Spinal cord (tissue), 4 donors: ENCODE measurements around the gene FCF1. TPM values are rescaled to one million over a fixed set of nuclear protein-coding genes. Genes with fewer than 3 reads are reported as not detected.

Source experiments
- polyA plus RNA-seq, 2 donors: library from polyadenylated mRNA; unstranded; fragments of 120-200 nt; gene quantifications; one replicate each; pipeline ENCODE4 v1.2.1, GENCODE V29; 2013; ENCODE audit not compliant: insufficient read length in 2 of 2
- small RNA-seq: library from RNA; depleted of rRNA; stranded (forward); fragments of <200 nt; gene quantifications from one replicate; pipeline ENCODE3, GENCODE V24; 2014; ENCODE audit warnings: low replicate concordance
- total RNA-seq, 2 donors: library from RNA; depleted of rRNA in 1 of 2; stranded (reverse); fragments of 120-200 nt in 1 of 2; fragments of >200 nt in 1 of 2; gene quantifications; one replicate each; pipeline versions ENCODE4 v1.2.3 to v1.2.4, GENCODE V29; 2013 to 2014

Gene FCF1
- total and polyA plus RNA-seq, 4 donors: 23.3 to 42.3 (median 35.1) TPM

Small RNA genes within 50 kb of the gene (small RNA-seq; reads per million reads assigned to genes)
- not detected for gene RF00409

Other genes with a start within 250 kb of the FCF1 start
- gene NPC2, start 219.8 kb upstream of the FCF1 start, total RNA-seq: 100 to 1,000 TPM in 1 of 2 donors, 10 to 100 TPM in 1; 76.8 to 174 TPM
- gene NPC2, start 219.8 kb upstream of the FCF1 start, polyA plus RNA-seq: 10 to 100 TPM; 80.9 to 92.5 TPM
- 10 to 100 TPM; 21.1 to 41.0 TPM for gene ISCA2, start 219.4 kb upstream of the FCF1 start, total RNA-seq
- 10 to 100 TPM; 32.3 to 35.1 TPM for gene ISCA2, start 219.4 kb upstream of the FCF1 start, polyA plus RNA-seq
- gene LTBP2, start 100.9 kb upstream of the FCF1 start, total RNA-seq: 10 to 100 TPM; 20.8 to 23.9 TPM
- 1 to 10 TPM; 2.2 to 6.3 TPM for gene LTBP2, start 100.9 kb upstream of the FCF1 start, polyA plus RNA-seq
- gene AREL1, start 64 bp upstream of the FCF1 start, total RNA-seq: 10 to 100 TPM; 35.6 to 43.2 TPM
- gene AREL1, start 64 bp upstream of the FCF1 start, polyA plus RNA-seq: 10 to 100 TPM; 49.3 to 54.7 TPM
- gene YLPM1, start 50.2 kb downstream of the FCF1 start, total RNA-seq: 10 to 100 TPM; 59.7 to 92.7 TPM
- gene YLPM1, start 50.2 kb downstream of the FCF1 start, polyA plus RNA-seq: 10 to 100 TPM; 88.0 to 99.2 TPM
- under 1 TPM in 1 of 2 donors, not detected in 1; 0.06 TPM for gene PROX2, start 163.0 kb downstream of the FCF1 start, total RNA-seq
- 1 to 10 TPM; 1.3 to 3.9 TPM for gene PROX2, start 163.0 kb downstream of the FCF1 start, polyA plus RNA-seq
- gene DLST, start 168.8 kb downstream of the FCF1 start, total RNA-seq: 10 to 100 TPM; 47.7 to 57.7 TPM
- gene DLST, start 168.8 kb downstream of the FCF1 start, polyA plus RNA-seq: 10 to 100 TPM; 74.0 to 86.2 TPM
- gene RPS6KL1, start 210.1 kb downstream of the FCF1 start, total RNA-seq: 10 to 100 TPM; 15.9 to 22.0 TPM
- gene RPS6KL1, start 210.1 kb downstream of the FCF1 start, polyA plus RNA-seq: 10 to 100 TPM; 55.3 to 69.1 TPM
- 10 to 100 TPM in 1 of 2 donors, 1 to 10 TPM in 1; 5.7 to 23.0 TPM for gene PGF, start 242.5 kb downstream of the FCF1 start, total RNA-seq
- gene PGF, start 242.5 kb downstream of the FCF1 start, polyA plus RNA-seq: 10 to 100 TPM in 1 of 2 donors, 1 to 10 TPM in 1; 8.1 to 13.5 TPM